Type B pancreatic cell (in vitro differentiated cells): ENCODE results near the gene PDIA2. TPM values are rescaled to one million over a fixed set of nuclear protein-coding genes. Genes with fewer than 3 reads are reported as not detected.
"Not testable (repeated sequence)": the region's sequence is repeated elsewhere in the genome, so short reads cannot be mapped to it uniquely, and the experiment has no call there.

Source experiments
- DNase-seq: peaks from one replicate; pipeline ENCODE4 v3.0.0; 2021; ENCODE audit warnings: mixed read lengths; ENCODE audit not compliant: unreplicated experiment; ENCODE audit errors: extremely low spot score
- H3K27ac Mint-ChIP-seq: 2 replicates; pipeline ENCODE4 v1.8.0; 2021; ENCODE audit warnings: mild to moderate bottlenecking, mixed read lengths
- H3K27me3 Mint-ChIP-seq: 2 replicates; pipeline ENCODE4 v1.8.0; 2021; ENCODE audit warnings: mixed read lengths
- H3K36me3 Mint-ChIP-seq: 2 replicates; pipeline ENCODE4 v1.8.0; 2021; ENCODE audit warnings: mixed read lengths
- H3K4me1 Mint-ChIP-seq: one replicate; pipeline ENCODE4 v1.8.0; 2021; ENCODE audit warnings: mixed read lengths; ENCODE audit not compliant: unreplicated experiment
- H3K4me3 Mint-ChIP-seq: 2 replicates; pipeline ENCODE4 v1.8.0; 2021; ENCODE audit warnings: mild to moderate bottlenecking, mixed read lengths
- H3K9me3 Mint-ChIP-seq: 2 replicates; pipeline ENCODE4 v1.8.0; 2021; ENCODE audit warnings: mixed read lengths
- CTCF ChIP-seq: fragments of 200-600 bp; sonication (generic); conservative IDR thresholded peaks from 2 replicates; pipeline ENCODE4 v1.5.0; 2021; ENCODE audit warnings: antibody characterized with exemption, mild to moderate bottlenecking
- total RNA-seq: library from RNA; stranded (reverse); gene quantifications from 2 replicates; pipeline ENCODE4 v1.2.1, GENCODE V29; 2021; ENCODE audit warnings: low replicate concordance

Gene PDIA2
- total RNA-seq, 1 donor from 2014 or later, result 1.0 TPM

- no peaks in the 10 kb centered on the region for H3K9me3 Mint-ChIP-seq
Observed at GRCh38 chr16:264440-264951, 18.5 kb upstream of the PDIA2 start.

GRCh38 chr16:265002-265529, 17.9 kb upstream of the PDIA2 start:
- peak; percentile 65 for DNase-seq
- no peak for TF ChIP-seq CTCF
- Mint-ChIP-seq H3K4me3 (no peak overlapping the region), H3K4me1 (no peaks in the 10 kb centered on the region), H3K9me3 (no peaks in the 10 kb centered on the region), H3K27me3 (no peaks in the 10 kb centered on the region), H3K36me3 (peaks cover 4% of the 10 kb centered on the region), H3K27ac (no peak overlapping the region)

More at GRCh38 chr16:264440-264951, 18.5 kb upstream of the PDIA2 start:
- Mint-ChIP-seq H3K4me3 (no peak overlapping the region), H3K4me1 (no peaks in the 10 kb centered on the region), H3K27ac (no peak overlapping the region), H3K36me3 (peaks cover 4% of the 10 kb centered on the region), H3K27me3 (no peaks in the 10 kb centered on the region)
- peak; percentile 68 for DNase-seq
- no peak for TF ChIP-seq CTCF

GRCh38 chr16:265711-266110, 17.3 kb upstream of the PDIA2 start:
- Mint-ChIP-seq H3K27ac (no peak overlapping the region), H3K4me3 (no peak overlapping the region), H3K36me3 (peaks cover under 1% of the 10 kb centered on the region), H3K4me1 (no peaks in the 10 kb centered on the region), H3K27me3 (no peaks in the 10 kb centered on the region), H3K9me3 (no peaks in the 10 kb centered on the region)
- no peak for TF ChIP-seq CTCF
- DNase-seq, result no peak

- Mint-ChIP-seq H3K27me3 (no peaks in the 10 kb centered on the region), H3K4me3 (no peak overlapping the region), H3K4me1 (no peaks in the 10 kb centered on the region), H3K9me3 (no peaks in the 10 kb centered on the region), H3K27ac (no peak overlapping the region), H3K36me3 (no peaks in the 10 kb centered on the region)
- no peak for DNase-seq
- TF ChIP-seq CTCF, result no peak
Observed at GRCh38 chr16:266258-267164, 16.5 kb upstream of the PDIA2 start.

- not testable (repeated sequence) for H3K9me3 Mint-ChIP-seq, H3K27ac Mint-ChIP-seq, H3K36me3 Mint-ChIP-seq, DNase-seq, H3K4me3 Mint-ChIP-seq, H3K4me1 Mint-ChIP-seq, H3K27me3 Mint-ChIP-seq
Observed at GRCh38 chr16:267562-267961, 15.4 kb upstream of the PDIA2 start.
